HG02678 (cell line): ENCODE results near the gene ZNF276.
A peak's percentile ranks its signal among the peaks of the same experiment; 100 is the strongest.
"Not testable (repeated sequence)": the region's sequence is repeated elsewhere in the genome, so short reads cannot be mapped to it uniquely, and the experiment has no call there.

Experiments
- ATAC-seq: cut with Tn5 transposase; IDR thresholded peaks from one replicate; pipeline ENCODE4 v1.9.1; 2021; ENCODE audit warnings: mild to moderate bottlenecking, moderate library complexity; ENCODE audit not compliant: unreplicated experiment

ZNF276 gene

DNA sequence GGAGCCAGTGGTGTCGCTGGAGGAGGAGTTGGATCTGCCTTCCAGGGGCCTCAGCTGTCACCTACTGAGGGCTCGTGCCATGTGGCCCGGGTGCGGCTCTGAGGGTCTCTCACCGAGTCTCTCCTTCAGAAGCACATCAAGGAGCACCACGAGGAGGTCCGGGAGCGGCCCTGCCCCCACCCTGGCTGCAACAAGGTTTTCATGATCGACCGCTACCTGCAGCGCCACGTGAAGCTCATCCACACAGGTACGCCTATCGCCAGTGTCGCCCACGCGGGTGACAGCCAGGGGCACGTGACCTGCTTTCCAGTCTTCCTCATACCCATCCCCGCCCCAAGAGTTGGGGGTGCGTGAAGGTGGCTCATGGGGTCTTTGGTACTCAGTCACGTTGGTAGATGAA is 12.5 kb downstream of the ZNF276 start:
- no peak for ATAC-seq

- no peak for ATAC-seq
These were observed 15.2 kb downstream of the ZNF276 start for GRCh38 chr16:89736554-89736953.

GRCh38 chr16:89737341-89738071 is 16.2 kb downstream of the ZNF276 start:
- ATAC-seq, result no peak

DNA sequence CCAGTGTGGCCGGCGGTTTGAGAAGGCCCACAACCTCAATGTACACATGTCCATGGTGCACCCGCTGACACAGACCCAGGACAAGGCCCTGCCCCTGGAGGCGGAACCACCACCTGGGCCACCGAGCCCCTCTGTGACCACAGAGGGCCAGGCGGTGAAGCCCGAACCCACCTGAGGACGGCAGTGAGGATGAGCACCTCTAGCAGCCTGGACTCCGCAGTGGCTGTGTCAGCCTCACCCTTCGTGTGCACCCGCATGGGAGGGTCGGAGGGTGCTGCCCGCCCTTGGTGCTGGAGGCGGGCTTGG is 16.7 kb downstream of the ZNF276 start:
- ATAC-seq, result no peak

- no peak for ATAC-seq
These were observed 17.4 kb downstream of the ZNF276 start for GRCh38 chr16:89738538-89739317.

DNA sequence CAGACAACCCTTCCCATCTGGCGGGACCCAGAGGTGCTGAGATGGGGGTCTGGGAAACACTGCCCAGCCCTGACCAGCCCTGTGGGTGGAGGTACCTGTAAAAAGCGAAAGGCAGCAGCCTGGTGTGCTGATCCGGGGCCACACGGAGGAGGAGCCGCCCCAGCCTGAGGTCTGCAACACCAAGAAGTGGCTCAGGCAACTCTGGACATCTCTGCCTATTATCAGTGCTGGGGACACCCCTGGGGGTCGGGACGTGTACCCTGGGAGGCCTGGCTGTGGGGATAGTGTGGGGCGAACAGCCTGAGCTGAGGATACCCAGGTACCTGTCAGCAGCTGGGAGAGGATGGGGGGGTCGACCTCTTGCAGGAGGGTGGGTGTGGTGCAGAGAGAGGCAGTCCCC is 18.0 kb downstream of the ZNF276 start:
- no peak for ATAC-seq

DNA sequence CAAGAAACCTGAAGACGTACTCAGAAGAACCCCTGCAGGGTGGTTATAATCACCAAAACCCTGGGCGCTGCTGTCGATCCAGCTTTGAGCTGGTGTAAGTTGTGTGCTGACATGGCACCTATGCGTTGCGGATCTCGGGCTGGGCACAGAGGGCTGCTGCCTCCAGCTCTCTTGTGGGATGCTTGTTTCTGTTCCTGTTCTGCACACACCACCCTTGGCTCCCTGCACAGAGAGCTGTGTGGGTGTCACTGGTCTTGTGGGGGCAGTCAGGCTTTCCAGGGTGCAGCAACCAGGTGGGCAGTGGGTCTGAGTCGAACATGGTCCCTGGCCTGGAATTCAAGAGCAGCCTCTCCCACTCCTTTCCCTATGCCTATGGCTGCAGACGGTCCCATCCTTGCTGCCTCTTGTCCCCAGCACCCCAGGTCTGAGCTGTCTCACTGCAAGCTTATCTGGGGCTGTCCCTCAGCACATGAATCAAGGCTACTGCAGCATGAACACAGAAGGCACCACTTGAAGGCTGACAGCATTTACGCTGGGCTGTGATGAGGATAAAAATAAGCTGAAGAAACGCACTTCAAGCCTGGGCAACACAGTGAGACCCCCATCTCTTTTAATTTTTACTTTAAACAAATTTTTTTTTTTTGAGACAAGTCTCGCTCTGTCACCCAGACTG is 20.1 kb downstream of the ZNF276 start:
- ATAC-seq, result no peak

- ATAC-seq, result no peak
These were observed 21.6 kb downstream of the ZNF276 start for GRCh38 chr16:89742948-89743347.

- no peak for ATAC-seq
These were observed 23.5 kb downstream of the ZNF276 start for GRCh38 chr16:89744813-89745212.

DNA sequence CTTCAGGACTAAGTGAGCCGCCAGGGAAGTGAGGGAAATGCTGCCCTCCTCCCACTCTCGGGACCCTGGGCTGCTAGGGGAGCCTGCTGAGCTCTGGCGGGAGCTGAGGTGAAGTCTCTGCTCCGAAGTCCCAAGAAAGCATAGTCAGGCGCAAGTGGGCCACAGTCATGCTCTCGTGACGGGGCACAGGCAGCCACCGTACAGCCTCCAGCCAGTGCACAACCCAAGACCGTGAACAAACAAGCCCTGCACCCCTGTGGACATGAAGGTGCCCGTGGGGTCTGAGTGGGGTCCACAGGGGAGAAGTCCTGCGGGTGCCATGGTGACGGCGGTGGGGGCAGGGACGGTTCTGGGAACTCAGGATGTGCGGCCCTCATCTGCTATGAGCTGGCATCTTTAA is 24.7 kb downstream of the ZNF276 start:
- ATAC-seq, result no peak

DNA sequence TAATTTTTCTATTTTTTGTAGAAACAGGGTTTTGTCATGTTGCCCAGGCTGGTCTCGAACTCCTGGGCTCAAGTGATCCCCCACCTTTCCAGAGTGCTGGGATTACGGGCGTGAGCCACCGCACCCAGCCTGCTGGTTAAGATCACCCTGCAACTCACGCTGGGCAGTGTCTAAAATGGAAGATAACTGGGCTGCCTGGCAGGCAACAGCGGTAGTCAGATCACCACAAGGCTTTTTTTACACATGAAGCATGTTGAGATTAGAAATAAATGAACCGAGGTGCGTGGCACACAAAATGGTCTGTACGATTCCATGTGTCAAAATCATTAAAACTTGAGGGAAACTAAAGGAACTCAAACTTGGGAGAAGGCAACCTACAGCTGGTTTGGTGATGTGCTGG is 26.7 kb downstream of the ZNF276 start:
- ATAC-seq, result no peak

GRCh38 chr16:89748921-89749320 is 27.6 kb downstream of the ZNF276 start:
- no peak for ATAC-seq

GRCh38 chr16:89749637-89750036 is 28.3 kb downstream of the ZNF276 start:
- no peak for ATAC-seq

DNA sequence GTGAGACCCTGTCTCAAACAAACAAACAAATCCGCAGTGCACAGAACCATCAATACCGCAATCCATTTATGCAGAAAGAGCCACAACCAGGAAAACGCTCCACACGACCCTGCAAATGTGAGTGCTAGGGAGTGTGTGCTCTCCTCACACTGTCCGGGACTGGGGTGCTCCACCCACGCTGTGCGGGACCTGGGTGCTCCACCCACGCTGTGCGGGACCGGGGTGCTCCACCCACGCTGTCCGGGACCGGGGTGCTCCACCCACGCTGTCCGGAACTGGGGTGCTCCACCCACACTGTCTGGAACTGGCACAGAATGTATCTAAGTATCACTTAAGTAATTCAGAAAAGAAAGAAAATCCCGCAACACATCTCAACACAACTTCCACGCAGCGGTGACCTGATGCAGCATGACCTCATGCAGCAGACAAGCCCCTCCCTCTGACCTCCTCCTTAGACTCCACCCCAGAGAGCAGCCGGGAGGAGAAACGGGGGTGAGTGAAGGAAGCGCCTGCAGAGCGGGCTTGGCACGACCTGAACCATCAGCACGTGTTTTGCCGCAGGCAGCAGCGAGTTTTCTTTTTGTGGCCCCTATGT is 38.5 kb downstream of the ZNF276 start:
- no peak for ATAC-seq

- ATAC-seq, result no peak
These were observed 40.1 kb downstream of the ZNF276 start for GRCh38 chr16:89761304-89761922.

DNA sequence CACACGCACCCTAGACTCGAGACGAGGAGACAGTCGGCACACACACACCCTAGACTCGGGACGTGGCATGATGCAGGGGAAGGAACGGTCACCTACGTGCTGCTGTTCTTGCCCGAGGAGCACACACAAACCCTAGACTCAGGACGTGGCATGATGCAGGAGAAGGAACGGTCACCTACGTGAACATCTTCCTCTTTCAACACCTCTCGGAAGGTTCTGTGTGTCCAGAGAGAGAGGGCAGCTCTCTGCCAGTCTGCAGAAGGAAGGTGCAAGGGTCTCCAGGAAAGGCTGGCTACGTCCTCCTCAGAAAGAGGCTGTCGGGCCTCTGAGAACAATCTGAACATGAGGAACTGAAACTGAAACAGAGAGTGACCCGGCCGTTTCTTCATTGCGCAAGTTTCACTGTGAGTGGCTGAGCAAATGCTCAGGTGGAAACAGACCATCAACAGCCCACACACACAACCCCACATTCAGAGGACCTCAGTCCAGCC is 43.4 kb downstream of the ZNF276 start:
- peak; percentile 91 for ATAC-seq

DNA sequence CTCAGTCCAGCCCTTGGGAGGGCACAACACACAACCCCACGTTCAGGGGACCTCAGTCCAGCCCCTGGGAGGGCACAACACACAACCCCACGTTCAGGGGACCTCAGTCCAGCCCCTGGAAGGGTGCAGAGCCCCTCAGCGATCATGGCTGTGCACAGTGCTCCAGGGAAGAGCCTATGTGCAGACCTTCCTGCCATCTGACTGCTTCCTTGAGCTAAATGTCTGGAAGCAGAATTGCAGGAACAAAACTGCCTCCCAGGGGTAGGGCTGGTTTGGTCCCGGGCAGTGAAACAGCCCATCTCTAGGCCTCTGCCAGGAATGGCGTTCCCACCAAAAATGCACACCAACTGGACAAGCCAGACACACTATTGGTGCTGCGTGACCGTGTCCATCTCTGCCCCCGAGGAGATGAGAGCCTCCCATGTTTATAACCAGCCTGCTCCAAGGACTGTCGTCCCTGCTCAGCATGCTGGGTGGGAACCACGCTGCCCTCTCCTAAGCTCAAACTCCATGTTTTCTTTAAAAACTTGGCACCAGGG is 44.0 kb downstream of the ZNF276 start:
- ATAC-seq, result no peak

DNA sequence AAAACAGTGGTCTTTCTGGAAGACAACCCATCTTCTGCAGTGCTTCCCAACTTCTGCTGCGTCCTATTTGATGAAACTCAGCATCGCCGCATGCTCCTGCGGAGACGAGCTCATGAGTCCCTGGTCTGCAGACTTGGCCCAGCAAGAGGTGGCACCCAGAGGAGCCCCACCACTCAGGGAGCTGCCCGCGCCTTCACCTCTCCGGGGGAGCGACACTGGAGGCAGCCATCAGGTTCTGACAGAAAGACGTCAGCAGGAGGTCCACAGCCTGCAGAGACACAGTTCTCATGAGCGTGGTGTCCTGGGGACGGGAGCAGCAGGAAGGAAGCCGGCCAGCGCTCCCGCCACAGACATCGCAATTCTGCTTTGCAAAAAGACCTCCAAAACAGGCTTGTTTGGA is 49.0 kb downstream of the ZNF276 start:
- no peak for ATAC-seq

- ATAC-seq, result no peak
These were observed 53.9 kb downstream of the ZNF276 start for GRCh38 chr16:89775223-89775622.

DNA sequence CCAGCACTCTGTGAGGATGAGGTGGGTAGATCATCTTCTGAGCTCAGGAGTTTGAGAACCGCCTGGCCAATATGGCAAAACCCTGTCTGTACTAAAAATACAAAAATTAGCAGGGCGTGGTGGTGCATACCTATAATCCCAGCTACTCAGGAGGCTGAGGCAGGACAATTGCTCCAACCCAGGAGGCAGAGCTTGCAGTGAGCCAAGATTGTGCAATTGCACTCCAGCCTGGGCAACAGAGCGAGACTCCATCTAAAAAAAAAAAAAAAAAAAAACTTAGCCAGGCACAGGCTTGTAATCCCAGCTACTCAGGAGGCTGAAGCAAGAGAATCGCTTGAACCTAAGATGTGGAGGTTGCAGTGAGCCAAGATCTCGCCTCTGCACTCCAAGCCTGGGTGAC is 56.9 kb downstream of the ZNF276 start:
- ATAC-seq, result not testable (repeated sequence)
